Kidney epithelial cell (primary cell): Measurements from ENCODE around the gene KCNMA1. TPM values are rescaled to one million over a fixed set of nuclear protein-coding genes. Genes with fewer than 3 reads are reported as not detected.

Experiments used
- DNase-seq: peaks from one replicate; pipeline ENCODE4 v3.0.0-alpha.2; 2010; ENCODE audit warnings: low read depth
- H3K27me3 ChIP-seq: 2 replicates; pipeline ENCODE4 v1.6.0; 2011; ENCODE audit warnings: low read length; ENCODE audit not compliant: control insufficient read depth, insufficient read depth
- H3K36me3 ChIP-seq: 2 replicates; pipeline ENCODE4 v1.5.1; 2011; ENCODE audit warnings: low read length; ENCODE audit not compliant: control insufficient read depth, insufficient read depth
- H3K4me3 ChIP-seq: 2 replicates; pipeline ENCODE4 v1.5.1; 2011; ENCODE audit warnings: low read depth, mild to moderate bottlenecking, control low read depth, low read length
- CTCF ChIP-seq: IDR thresholded peaks from 2 replicates; pipeline ENCODE4 v1.5.1; 2011; ENCODE audit warnings: mild to moderate bottlenecking, moderate library complexity, low read length, control low read depth, inconsistent platforms; ENCODE audit not compliant: insufficient read depth, poor library complexity, severe bottlenecking
- total RNA-seq: library from RNA; depleted of rRNA; stranded (reverse); fragments of >200 nt; gene quantifications from 2 replicates; pipeline ENCODE4 v1.2.3, GENCODE V29; 2015

Gene KCNMA1
- total RNA-seq, 1 donor from 2014 or later, result 18.9 TPM

- Histone ChIP-seq H3K36me3 (no peaks in the 10 kb centered on the region), H3K27me3 (no peaks in the 10 kb centered on the region), H3K4me3 (no peak overlapping the region)
- DNase-seq, result no peak
- no peak for TF ChIP-seq CTCF
Measured at GRCh38 chr10:77653210-77653609, 15.6 kb upstream of the KCNMA1 start.

GRCh38 chr10:77649333-77650331, 12.0 kb upstream of the KCNMA1 start:
- TF ChIP-seq CTCF, result no peak
- no peak for DNase-seq
- Histone ChIP-seq H3K27me3 (peaks cover 3% of the 10 kb centered on the region), H3K36me3 (no peaks in the 10 kb centered on the region), H3K4me3 (no peak overlapping the region)

- Histone ChIP-seq H3K4me3 (no peak overlapping the region), H3K36me3 (no peaks in the 10 kb centered on the region), H3K27me3 (peaks cover 3% of the 10 kb centered on the region)
- DNase-seq, result no peak
- no peak for TF ChIP-seq CTCF
Measured at GRCh38 chr10:77648472-77648871, 10.9 kb upstream of the KCNMA1 start.

GRCh38 chr10:77647543-77648293, 10.1 kb upstream of the KCNMA1 start:
- peaks cover 3% of the 10 kb centered on the region for H3K27me3 ChIP-seq
- H3K4me3 ChIP-seq, result no peak overlapping the region
- DNase-seq, result no peak
- H3K36me3 ChIP-seq, result no peaks in the 10 kb centered on the region
- TF ChIP-seq CTCF, result no peak

GRCh38 chr10:77644557-77645243, 7.1 kb upstream of the KCNMA1 start:
- no peak overlapping the region for H3K4me3 ChIP-seq
- TF ChIP-seq CTCF, result no peak
- H3K36me3 ChIP-seq, result no peaks in the 10 kb centered on the region
- H3K27me3 ChIP-seq, result peaks cover 3% of the 10 kb centered on the region
- no peak for DNase-seq
